Testis (tissue), 2 donors: Measurements from ENCODE around the gene C19orf85.

Experiments
- CTCF ChIP-seq, 3 experiments: fragments of 450-650 bp in 2 of 3; fragments of 200-600 bp in 1 of 3; sonication (generic) in 1 of 3; IDR thresholded peaks; one replicate each; pipeline ENCODE4 v1.5.1; 2016 to 2019; ENCODE audit warnings: antibody characterized with exemption in 3 of 3, mild to moderate bottlenecking in 2 of 3, moderate library complexity in 1 of 3
- POLR2A ChIP-seq: fragments of 450-650 bp; IDR thresholded peaks from one replicate; pipeline ENCODE4 v1.6.1; 2017; ENCODE audit warnings: antibody characterized with exemption, mild to moderate bottlenecking, moderate library complexity

DNA sequence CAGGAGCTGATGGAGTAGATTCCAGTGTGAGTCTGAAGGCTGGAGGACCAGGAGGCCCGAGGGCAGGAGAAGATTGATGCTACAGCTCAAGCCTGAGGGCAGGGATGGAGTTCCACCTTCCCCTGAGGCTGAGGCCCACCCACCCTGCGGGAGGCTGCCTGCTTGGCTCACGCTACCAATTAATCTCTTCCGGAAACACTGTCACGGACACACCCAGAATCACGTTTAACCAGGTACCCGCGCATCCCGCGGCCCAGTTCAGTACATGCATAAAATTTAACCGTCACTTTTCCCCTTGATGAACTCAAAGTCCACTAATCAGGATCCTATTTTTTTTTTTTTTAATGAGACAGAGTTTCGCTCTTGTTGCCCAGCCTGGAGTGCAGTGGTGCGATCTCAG lies 6.7 kb upstream of the C19orf85 start:
- no peak for TF ChIP-seq POLR2A
- TF ChIP-seq CTCF (IDR thresholded peaks at IDR 0.05), result no peak
